WTC11 (cell line): Measurements from ENCODE around the gene PI4KA. TPM values are rescaled to one million over a fixed set of nuclear protein-coding genes. Genes with fewer than 3 reads are reported as not detected.

Experiments
- ATAC-seq: fragments of 200-7000 bp; cut with Tn5 transposase; 2 replicates; pipeline ENCODE4 v1.10.0; 2021; ENCODE audit warnings: mild to moderate bottlenecking, moderate library complexity
- CTCF ChIA-PET: fragments of 300-600 bp; sonication (Branson Sonifier 250); formaldehyde crosslinking; loops from one replicate; lab custom pipeline; 2021; ENCODE audit warnings: antibody characterized with exemption; lab: Charles Lee
- POLR2A ChIA-PET: fragments of 350-600 bp; sonication (Branson Sonifier 250); formaldehyde crosslinking; loops from one replicate; lab custom pipeline; 2021; ENCODE audit warnings: antibody characterized with exemption; lab: Charles Lee
- DNase-seq: peaks from one replicate; pipeline ENCODE4 v3.0.0; 2021; ENCODE audit warnings: low spot score
- H3K27ac Mint-ChIP-seq: 2 replicates; pipeline ENCODE4 v1.8.0; 2021; ENCODE audit warnings: mixed read lengths
- H3K27me3 Mint-ChIP-seq: 2 replicates; pipeline ENCODE4 v1.8.0; 2021; ENCODE audit warnings: low read depth, mild to moderate bottlenecking, moderate library complexity, mixed read lengths
- H3K36me3 Mint-ChIP-seq: 2 replicates; pipeline ENCODE4 v1.8.0; 2021; ENCODE audit warnings: mixed read lengths
- H3K4me1 Mint-ChIP-seq: 2 replicates; pipeline ENCODE4 v1.8.0; 2022; ENCODE audit warnings: mixed read lengths
- H3K4me3 Mint-ChIP-seq: 2 replicates; pipeline ENCODE4 v1.8.0; 2021; ENCODE audit warnings: mild to moderate bottlenecking, moderate library complexity, mixed read lengths
- H3K9me3 Mint-ChIP-seq: 2 replicates; pipeline ENCODE4 v1.8.0; 2021; ENCODE audit warnings: mixed read lengths
- CDX4 ChIP-seq: fragments of 250-450 bp; sonication (Bioruptor Pico); IDR thresholded peaks from 2 replicates; pipeline ENCODE4 v1.9.0; 2021; ENCODE audit warnings: moderate library complexity, mild to moderate bottlenecking, inconsistent platforms, borderline replicate concordance
- CREM ChIP-seq: sonication (generic); formaldehyde crosslinking; IDR thresholded peaks from 2 replicates; pipeline ENCODE4 v1.8.1; 2022; ENCODE audit warnings: mild to moderate bottlenecking, missing genetic modification reagents, moderate library complexity
- CTCF ChIP-seq: fragments of 200-600 bp; IDR thresholded peaks from 2 replicates; pipeline ENCODE4 v1.8.0; 2022; ENCODE audit warnings: antibody characterized with exemption
- E2F4 ChIP-seq: sonication (generic); formaldehyde crosslinking; IDR thresholded peaks from 2 replicates; pipeline ENCODE4 v1.8.1; 2022; ENCODE audit warnings: low read depth, mild to moderate bottlenecking, moderate library complexity, missing genetic modification reagents, borderline replicate concordance
- ESRRA ChIP-seq: sonication (generic); formaldehyde crosslinking; IDR thresholded peaks from 2 replicates; pipeline ENCODE4 v1.8.1; 2022; ENCODE audit warnings: mild to moderate bottlenecking, missing genetic modification reagents, borderline replicate concordance
- ETV6 ChIP-seq: sonication (generic); formaldehyde crosslinking; IDR thresholded peaks from 2 replicates; pipeline ENCODE4 v1.8.1; 2022; ENCODE audit warnings: mild to moderate bottlenecking, missing genetic modification reagents
- FOXP1 ChIP-seq: sonication (generic); formaldehyde crosslinking; IDR thresholded peaks from 2 replicates; pipeline ENCODE4 v1.8.0; 2022; ENCODE audit warnings: missing genetic modification reagents, mild to moderate bottlenecking, moderate library complexity, borderline replicate concordance
- GABPB1 ChIP-seq: sonication (generic); formaldehyde crosslinking; IDR thresholded peaks from 2 replicates; pipeline ENCODE4 v1.8.1; 2023; ENCODE audit warnings: mild to moderate bottlenecking, missing genetic modification reagents
- GRHL2 ChIP-seq: fragments of 250-450 bp; sonication (Bioruptor Pico); IDR thresholded peaks from 2 replicates; pipeline ENCODE4 v1.8.0; 2022; ENCODE audit warnings: mild to moderate bottlenecking, moderate library complexity; ENCODE audit not compliant: insufficient replicate concordance, severe bottlenecking
- IRF1 ChIP-seq: sonication (generic); formaldehyde crosslinking; IDR thresholded peaks from 2 replicates; pipeline ENCODE4 v1.8.0; 2023; ENCODE audit warnings: missing genetic modification reagents
- JAZF1 ChIP-seq: fragments of 250-450 bp; sonication (Bioruptor Pico); IDR thresholded peaks from 2 replicates; pipeline ENCODE4 v1.9.0; 2021; ENCODE audit warnings: moderate library complexity, mild to moderate bottlenecking, inconsistent platforms
- NFATC4 ChIP-seq: fragments of 250-450 bp; sonication (Bioruptor Pico); IDR thresholded peaks from 2 replicates; pipeline ENCODE4 v1.9.0; 2021; ENCODE audit warnings: mild to moderate bottlenecking
- NR2C2 ChIP-seq: sonication (generic); formaldehyde crosslinking; IDR thresholded peaks from 2 replicates; pipeline ENCODE4 v1.8.0; 2022; ENCODE audit warnings: mild to moderate bottlenecking, missing genetic modification reagents
- SMAD3 ChIP-seq: sonication (generic); formaldehyde crosslinking; IDR thresholded peaks from 2 replicates; pipeline ENCODE4 v1.8.0; 2022; ENCODE audit warnings: missing genetic modification reagents, mild to moderate bottlenecking, borderline replicate concordance
- ZBTB21 ChIP-seq: sonication (generic); formaldehyde crosslinking; IDR thresholded peaks from 2 replicates; pipeline ENCODE4 v1.8.1; 2023; ENCODE audit warnings: mild to moderate bottlenecking, missing genetic modification reagents, borderline replicate concordance
- ZNF219 ChIP-seq: sonication (generic); formaldehyde crosslinking; IDR thresholded peaks from 2 replicates; pipeline ENCODE4 v1.8.0; 2023; ENCODE audit warnings: missing genetic modification reagents, mild to moderate bottlenecking, borderline replicate concordance
- ZNF317 ChIP-seq: sonication (generic); formaldehyde crosslinking; IDR thresholded peaks from 2 replicates; pipeline ENCODE4 v1.8.1; 2023; ENCODE audit warnings: low read depth, mild to moderate bottlenecking, moderate library complexity, missing genetic modification reagents, borderline replicate concordance
- ZNF416 ChIP-seq: fragments of 250-450 bp; sonication (Bioruptor Pico); IDR thresholded peaks from 2 replicates; pipeline ENCODE4 v1.9.0; 2021; ENCODE audit warnings: mild to moderate bottlenecking, inconsistent platforms
- ZNF671 ChIP-seq: fragments of 250-450 bp; sonication (Bioruptor Pico); IDR thresholded peaks from 2 replicates; pipeline ENCODE4 v1.8.0; 2021; ENCODE audit warnings: mild to moderate bottlenecking
- total RNA-seq: library from RNA; stranded (reverse); gene quantifications from 3 replicates; pipeline ENCODE4 v1.2.3, GENCODE V29; 2021
- TF ChIP-seq, protein P1 (sequence below): sonication (generic); formaldehyde crosslinking; IDR thresholded peaks from 2 replicates; pipeline ENCODE4 v1.8.0; 2022; ENCODE audit warnings: mild to moderate bottlenecking, missing genetic modification reagents
- TF ChIP-seq, protein P2 (sequence below): fragments of 250-450 bp; sonication (Bioruptor Pico); IDR thresholded peaks from 2 replicates; pipeline ENCODE4 v1.9.0; 2021; ENCODE audit warnings: mild to moderate bottlenecking, borderline replicate concordance
- TF ChIP-seq, protein P3 (sequence below): sonication (generic); formaldehyde crosslinking; IDR thresholded peaks from 2 replicates; pipeline ENCODE4 v1.8.1; 2023; ENCODE audit warnings: mild to moderate bottlenecking, missing genetic modification reagents

PI4KA gene
- total RNA-seq, 1 experiment from 2014 or later = 45.5 TPM

- TF ChIP-seq E2F4 (CRISPR knock-in tag) = no peak
- TF ChIP-seq ESRRA (CRISPR knock-in tag) = no peak
- no peak for TF ChIP-seq CREM (CRISPR knock-in tag)
- TF ChIP-seq, protein P1, sequence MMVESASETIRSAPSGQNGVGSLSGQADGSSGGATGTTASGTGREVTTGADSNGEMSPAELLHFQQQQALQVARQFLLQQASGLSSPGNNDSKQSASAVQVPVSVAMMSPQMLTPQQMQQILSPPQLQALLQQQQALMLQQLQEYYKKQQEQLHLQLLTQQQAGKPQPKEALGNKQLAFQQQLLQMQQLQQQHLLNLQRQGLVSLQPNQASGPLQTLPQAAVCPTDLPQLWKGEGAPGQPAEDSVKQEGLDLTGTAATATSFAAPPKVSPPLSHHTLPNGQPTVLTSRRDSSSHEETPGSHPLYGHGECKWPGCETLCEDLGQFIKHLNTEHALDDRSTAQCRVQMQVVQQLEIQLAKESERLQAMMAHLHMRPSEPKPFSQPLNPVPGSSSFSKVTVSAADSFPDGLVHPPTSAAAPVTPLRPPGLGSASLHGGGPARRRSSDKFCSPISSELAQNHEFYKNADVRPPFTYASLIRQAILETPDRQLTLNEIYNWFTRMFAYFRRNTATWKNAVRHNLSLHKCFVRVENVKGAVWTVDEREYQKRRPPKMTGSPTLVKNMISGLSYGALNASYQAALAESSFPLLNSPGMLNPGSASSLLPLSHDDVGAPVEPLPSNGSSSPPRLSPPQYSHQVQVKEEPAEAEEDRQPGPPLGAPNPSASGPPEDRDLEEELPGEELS (CRISPR knock-in tag) = no peak
- no peak for TF ChIP-seq ZBTB21 (CRISPR knock-in tag)
- no peak for TF ChIP-seq FOXP1
- TF ChIP-seq, protein P2, sequence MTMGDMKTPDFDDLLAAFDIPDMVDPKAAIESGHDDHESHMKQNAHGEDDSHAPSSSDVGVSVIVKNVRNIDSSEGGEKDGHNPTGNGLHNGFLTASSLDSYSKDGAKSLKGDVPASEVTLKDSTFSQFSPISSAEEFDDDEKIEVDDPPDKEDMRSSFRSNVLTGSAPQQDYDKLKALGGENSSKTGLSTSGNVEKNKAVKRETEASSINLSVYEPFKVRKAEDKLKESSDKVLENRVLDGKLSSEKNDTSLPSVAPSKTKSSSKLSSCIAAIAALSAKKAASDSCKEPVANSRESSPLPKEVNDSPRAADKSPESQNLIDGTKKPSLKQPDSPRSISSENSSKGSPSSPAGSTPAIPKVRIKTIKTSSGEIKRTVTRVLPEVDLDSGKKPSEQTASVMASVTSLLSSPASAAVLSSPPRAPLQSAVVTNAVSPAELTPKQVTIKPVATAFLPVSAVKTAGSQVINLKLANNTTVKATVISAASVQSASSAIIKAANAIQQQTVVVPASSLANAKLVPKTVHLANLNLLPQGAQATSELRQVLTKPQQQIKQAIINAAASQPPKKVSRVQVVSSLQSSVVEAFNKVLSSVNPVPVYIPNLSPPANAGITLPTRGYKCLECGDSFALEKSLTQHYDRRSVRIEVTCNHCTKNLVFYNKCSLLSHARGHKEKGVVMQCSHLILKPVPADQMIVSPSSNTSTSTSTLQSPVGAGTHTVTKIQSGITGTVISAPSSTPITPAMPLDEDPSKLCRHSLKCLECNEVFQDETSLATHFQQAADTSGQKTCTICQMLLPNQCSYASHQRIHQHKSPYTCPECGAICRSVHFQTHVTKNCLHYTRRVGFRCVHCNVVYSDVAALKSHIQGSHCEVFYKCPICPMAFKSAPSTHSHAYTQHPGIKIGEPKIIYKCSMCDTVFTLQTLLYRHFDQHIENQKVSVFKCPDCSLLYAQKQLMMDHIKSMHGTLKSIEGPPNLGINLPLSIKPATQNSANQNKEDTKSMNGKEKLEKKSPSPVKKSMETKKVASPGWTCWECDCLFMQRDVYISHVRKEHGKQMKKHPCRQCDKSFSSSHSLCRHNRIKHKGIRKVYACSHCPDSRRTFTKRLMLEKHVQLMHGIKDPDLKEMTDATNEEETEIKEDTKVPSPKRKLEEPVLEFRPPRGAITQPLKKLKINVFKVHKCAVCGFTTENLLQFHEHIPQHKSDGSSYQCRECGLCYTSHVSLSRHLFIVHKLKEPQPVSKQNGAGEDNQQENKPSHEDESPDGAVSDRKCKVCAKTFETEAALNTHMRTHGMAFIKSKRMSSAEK (CRISPR knock-in tag) = no peak
- no peak for TF ChIP-seq ZNF416 (CRISPR knock-in tag)
- no peak for TF ChIP-seq ETV6 (CRISPR knock-in tag)
- no peak for TF ChIP-seq GRHL2 (CRISPR knock-in tag)
- TF ChIP-seq ZNF219 (CRISPR knock-in tag) = no peak
- ChIA-PET CTCF (no interaction called here), POLR2A (no interaction called here)
- peaks cover 3% of the 10 kb centered on the region; the same call in 1 of the 2 replicates for H3K36me3 Mint-ChIP-seq
- no peaks in the 10 kb centered on the region for H3K9me3 Mint-ChIP-seq
- H3K27me3 Mint-ChIP-seq = no peaks in the 10 kb centered on the region
- no peak overlapping the region for H3K4me3 Mint-ChIP-seq
- DNase-seq (no peak), ATAC-seq (no peak)
- H3K4me1 Mint-ChIP-seq = peaks cover 6% of the 10 kb centered on the region; the same call in 1 of the 2 replicates
- H3K27ac Mint-ChIP-seq = no peak overlapping the region
Observed at GRCh38 chr22:20823264-20823663, 35.3 kb downstream of the PI4KA start.

GRCh38 chr22:20822240-20822639 is 36.4 kb downstream of the PI4KA start:
- no peaks in the 10 kb centered on the region for H3K27me3 Mint-ChIP-seq
- no peak for TF ChIP-seq IRF1 (CRISPR knock-in tag)
- TF ChIP-seq CTCF = no peak
- no peak for TF ChIP-seq ZNF317 (CRISPR knock-in tag)
- no peak for TF ChIP-seq NR2C2 (CRISPR knock-in tag)
- TF ChIP-seq JAZF1 (CRISPR knock-in tag) = no peak
- TF ChIP-seq CDX4 (CRISPR knock-in tag) = no peak
- TF ChIP-seq, protein P3, sequence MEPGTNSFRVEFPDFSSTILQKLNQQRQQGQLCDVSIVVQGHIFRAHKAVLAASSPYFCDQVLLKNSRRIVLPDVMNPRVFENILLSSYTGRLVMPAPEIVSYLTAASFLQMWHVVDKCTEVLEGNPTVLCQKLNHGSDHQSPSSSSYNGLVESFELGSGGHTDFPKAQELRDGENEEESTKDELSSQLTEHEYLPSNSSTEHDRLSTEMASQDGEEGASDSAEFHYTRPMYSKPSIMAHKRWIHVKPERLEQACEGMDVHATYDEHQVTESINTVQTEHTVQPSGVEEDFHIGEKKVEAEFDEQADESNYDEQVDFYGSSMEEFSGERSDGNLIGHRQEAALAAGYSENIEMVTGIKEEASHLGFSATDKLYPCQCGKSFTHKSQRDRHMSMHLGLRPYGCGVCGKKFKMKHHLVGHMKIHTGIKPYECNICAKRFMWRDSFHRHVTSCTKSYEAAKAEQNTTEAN = no peak
- no peak for TF ChIP-seq NFATC4 (CRISPR knock-in tag)
- no peak for TF ChIP-seq SMAD3 (CRISPR knock-in tag)
- TF ChIP-seq ZNF671 = no peak
- TF ChIP-seq GABPB1 (CRISPR knock-in tag) = no peak
- H3K4me3 Mint-ChIP-seq = no peak overlapping the region
- DNase-seq (no peak), ATAC-seq (no peak)
- CTCF ChIA-PET = interaction anchor here (2.0 kb wide), 1 partner anchor 19 kb away, joined by 5 read pairs; no protein-coding TSS in a partner anchor
- H3K36me3 Mint-ChIP-seq = peaks cover 3% of the 10 kb centered on the region; the same call in 1 of the 2 replicates
- peaks cover 6% of the 10 kb centered on the region; the same call in 1 of the 2 replicates for H3K4me1 Mint-ChIP-seq
- H3K9me3 Mint-ChIP-seq = no peaks in the 10 kb centered on the region
- POLR2A ChIA-PET = no interaction called here
- H3K27ac Mint-ChIP-seq = no peak overlapping the region
